GM12801 (cell line): ENCODE measurements around the gene ZFYVE19.

Source experiments
- CTCF ChIP-seq: IDR thresholded peaks from one replicate; pipeline ENCODE4 v1.5.1; 2011; ENCODE audit warnings: control low read depth; ENCODE audit not compliant: insufficient read length; ENCODE audit errors: extremely low read depth

ZFYVE19 gene

DNA sequence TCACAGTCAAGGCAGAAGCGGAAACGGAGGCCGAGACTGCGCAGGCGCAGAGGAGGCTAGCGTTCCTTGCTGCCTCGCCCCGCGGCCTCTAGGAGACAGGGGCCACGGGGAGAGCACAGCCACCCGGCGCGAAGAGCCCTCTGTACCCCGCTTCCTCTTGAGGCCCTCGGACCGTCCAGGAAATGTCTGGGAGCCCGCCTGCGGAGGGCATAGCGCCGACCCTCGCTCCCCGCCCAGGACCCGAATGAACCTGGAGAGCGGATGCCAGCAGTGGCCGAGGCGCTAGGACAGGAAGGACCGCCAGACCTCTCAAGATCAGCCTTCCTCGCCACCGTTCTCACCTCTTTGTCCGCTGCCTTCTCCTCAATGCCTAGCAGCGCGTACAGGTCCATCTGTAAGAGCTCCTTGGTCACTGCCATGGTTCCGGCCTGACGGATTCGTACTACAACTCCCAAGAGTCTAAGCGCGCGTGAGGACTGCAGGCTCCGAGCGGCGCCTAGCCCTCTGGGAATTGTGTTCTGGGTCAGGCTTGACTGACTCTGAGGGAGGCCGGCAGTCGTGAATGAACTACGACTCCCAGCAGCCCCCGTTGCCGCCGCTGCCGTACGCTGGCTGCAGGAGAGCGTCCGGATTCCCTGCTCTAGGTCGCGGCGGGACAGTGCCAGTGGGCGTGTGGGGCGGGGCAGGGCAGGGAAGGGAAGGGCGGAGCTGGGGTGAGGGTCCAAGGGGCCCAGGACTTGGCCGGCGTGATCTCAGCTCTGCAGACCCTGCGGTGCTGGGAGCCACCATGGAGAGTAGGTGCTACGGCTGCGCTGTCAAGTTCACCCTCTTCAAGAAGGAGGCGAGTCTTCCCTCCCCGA is at the start of gene ZFYVE19, which contains the start of gene DNAJC17:
Gene ZFYVE19 (plus strand): TSS at position 62 of the 860 bp plus-strand sequence. CDS start 501 bp downstream, at position 563.
Gene DNAJC17 (minus strand): TSS at position 446 of the 860 bp plus-strand sequence. CDS start 27 bp downstream, at position 419.
- TF ChIP-seq CTCF = no peak

- TF ChIP-seq CTCF = no peak
Observed at GRCh38 chr15:40759961-40760360, 46.9 kb upstream of the ZFYVE19 start.

DNA sequence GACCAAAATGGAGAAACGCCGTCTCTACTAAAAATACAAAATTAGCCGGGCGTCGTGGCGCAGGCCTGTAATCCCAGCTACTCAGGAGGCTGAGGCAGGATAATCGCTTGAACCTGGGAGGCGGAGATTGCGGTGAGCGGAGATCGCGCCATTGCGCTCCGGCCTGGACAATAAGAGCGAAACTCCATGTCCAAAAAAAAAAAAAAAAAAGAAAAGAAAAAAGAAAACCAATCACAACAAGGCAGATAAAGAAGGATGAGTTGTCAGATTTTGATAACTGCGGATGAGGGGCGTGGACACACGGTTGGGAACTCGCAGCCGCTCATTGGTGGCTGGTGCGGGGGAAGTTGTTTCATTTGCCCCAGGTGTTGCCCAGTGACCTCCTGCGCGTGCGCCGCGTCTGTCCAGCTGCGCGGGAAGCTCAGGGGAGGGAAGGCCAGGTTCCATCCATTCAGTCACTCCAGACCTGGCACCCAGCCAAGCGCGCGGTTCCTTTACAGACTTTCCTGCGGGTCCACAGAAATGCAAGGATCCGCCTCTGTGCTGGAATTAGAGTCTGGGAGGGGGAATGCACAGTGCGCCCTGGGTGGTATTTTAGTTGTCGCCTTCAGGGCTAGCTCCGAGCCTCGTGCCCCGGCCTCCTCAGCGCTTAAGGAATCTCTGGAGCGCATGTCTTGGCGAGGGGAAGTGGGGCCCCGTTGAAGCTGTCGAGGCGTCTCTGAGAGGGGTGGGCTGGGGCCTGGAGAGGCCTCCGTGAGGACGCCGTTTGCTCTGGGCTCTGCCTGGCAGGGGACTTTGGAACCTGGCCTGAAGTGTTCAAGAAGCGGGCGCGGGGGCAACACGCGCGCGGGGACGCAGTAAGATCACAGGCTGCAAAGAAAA is 43.7 kb upstream of the ZFYVE19 start:
- TF ChIP-seq CTCF = no peak

GRCh38 chr15:40763801-40764628 is 42.9 kb upstream of the ZFYVE19 start, which contains the start of gene GCHFR:
GCHFR (plus strand) TSS chr15:40764068; CDS start chr15:40764181, 113 bp downstream.
- TF ChIP-seq CTCF = no peak

DNA sequence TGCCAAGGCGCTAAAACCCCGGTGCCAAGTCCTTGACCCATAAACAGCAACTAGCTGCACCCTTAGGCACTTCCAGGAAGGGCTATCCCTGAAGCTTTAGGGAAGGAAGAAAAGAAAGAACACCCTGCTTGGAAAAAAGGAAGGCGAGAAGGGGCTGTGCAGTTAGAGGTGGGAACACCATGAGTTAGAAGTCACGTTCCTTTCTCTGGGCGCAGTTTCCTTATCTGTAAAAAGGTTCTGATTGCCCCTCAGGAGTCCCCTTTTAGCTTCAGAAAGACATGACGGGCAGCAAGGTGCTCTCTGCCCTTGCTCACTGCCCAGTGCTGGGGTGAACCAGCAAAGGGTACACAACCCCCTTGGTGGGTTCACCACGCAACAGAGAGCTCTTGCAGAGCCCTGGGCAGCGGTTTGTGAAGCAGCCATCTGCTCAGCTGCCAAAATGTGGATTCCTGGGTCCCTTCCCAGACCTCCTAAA is 42.2 kb upstream of the ZFYVE19 start:
- TF ChIP-seq CTCF = no peak

DNA sequence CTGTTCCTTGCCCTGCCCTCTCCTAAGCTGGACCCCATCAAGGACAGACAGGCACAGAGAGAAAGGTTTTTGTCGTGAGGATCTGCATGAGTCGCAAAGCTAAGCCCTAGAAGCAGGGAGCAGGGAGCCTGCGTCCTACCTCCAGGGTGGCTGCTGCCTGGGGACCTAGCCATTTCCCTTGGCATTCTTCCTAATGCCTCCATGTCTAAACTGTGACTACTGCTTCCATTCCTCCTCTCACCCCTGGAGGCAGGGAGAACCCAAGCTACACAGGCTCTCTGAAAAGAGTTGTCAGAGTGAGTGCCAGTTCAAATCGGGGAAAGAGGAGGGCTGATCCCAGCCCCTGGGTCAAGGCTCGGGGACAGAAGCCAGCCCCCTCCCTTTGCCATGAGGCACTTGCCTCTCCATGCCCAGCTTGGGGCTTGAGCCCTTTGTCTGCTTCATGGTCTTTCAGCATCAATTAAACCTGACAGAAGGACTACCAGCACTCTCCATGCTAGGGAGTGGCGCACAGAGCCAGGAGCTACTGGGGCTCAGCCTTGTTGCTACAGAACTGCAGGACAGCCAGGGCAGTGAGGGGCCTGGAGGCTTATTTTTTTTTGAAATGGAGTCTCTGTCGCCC is 40.6 kb upstream of the ZFYVE19 start:
- TF ChIP-seq CTCF = no peak
